ENCODE data around the gene PNMA8B. TPM values are rescaled to one million over a fixed set of nuclear protein-coding genes. Genes with fewer than 3 reads are reported as not detected.
A peak's percentile ranks its signal among the peaks of the same experiment; 100 is the strongest.
"Not testable (repeated sequence)": the region's sequence is repeated elsewhere in the genome, so short reads cannot be mapped to it uniquely, and the experiment has no call there.

The PNMA8B gene
- polyA plus RNA-seq, 1 experiment: 0.17 TPM

GRCh38 chr19:46497773-46498172 lies 2.1 kb upstream of the PNMA8B start:
- H3K27me3 ChIP-seq (ENCODE audit: control insufficient read depth, insufficient read depth, low read length): peaks cover 3% of the 10 kb centered on the region; the same call in 1 of the 2 replicates
- DNase-seq (ENCODE audit: low read depth): no peak
- ChIA-PET CTCF (interaction anchor here (1.4 to 1.5 kb wide), 2 partner anchors 14 to 18 kb away, joined by 4 to 5 read pairs; no protein-coding TSS in a partner anchor), POLR2A (no interaction called here)
- H3K36me3 ChIP-seq (ENCODE audit: control insufficient read depth, insufficient read depth, low read length): no peaks in the 10 kb centered on the region
- H3K4me3 ChIP-seq (ENCODE audit: low read depth, low read length): no peak overlapping the region
- TF ChIP-seq CTCF (IDR thresholded peaks at IDR 0.05; ENCODE audit: insufficient read depth, low read depth, low read length): no peak

- H3K27me3 ChIP-seq (ENCODE audit: control insufficient read depth, insufficient read depth, low read length); H3K4me3 ChIP-seq (ENCODE audit: low read depth, low read length); POLR2A ChIA-PET; DNase-seq (ENCODE audit: low read depth); H3K36me3 ChIP-seq (ENCODE audit: control insufficient read depth, insufficient read depth, low read length): not testable (repeated sequence)
- CTCF ChIA-PET: interaction anchor here (0.7 to 1.3 kb wide), 3 partner anchors 10 to 17 kb away, joined by 4 to 7 read pairs (median 5); no protein-coding TSS in a partner anchor
Measured at GRCh38 chr19:46496886-46497285, 1.2 kb upstream of the PNMA8B start.

- TF ChIP-seq CTCF (IDR thresholded peaks at IDR 0.05; ENCODE audit: insufficient read depth, low read depth, low read length): no peak
- CTCF ChIA-PET: interaction anchor here (0.7 to 1.3 kb wide), 5 partner anchors 9 to 100 kb away, joined by 3 to 7 read pairs (median 4); no protein-coding TSS in a partner anchor
- no peaks in the 10 kb centered on the region for H3K36me3 ChIP-seq (ENCODE audit: control insufficient read depth, insufficient read depth, low read length)
Measured at GRCh38 chr19:46496304-46496703, 637 bp upstream of the PNMA8B start.

GRCh38 chr19:46494941-46495785 lies 504 bp downstream of the PNMA8B start:
- POLR2A ChIA-PET: no interaction called here

More at GRCh38 chr19:46496304-46496703, 637 bp upstream of the PNMA8B start:
- Histone ChIP-seq H3K4me3 (ENCODE audit: low read depth, low read length) (no peak overlapping the region), H3K27me3 (ENCODE audit: control insufficient read depth, insufficient read depth, low read length) (peaks cover 9% of the 10 kb centered on the region)
- DNase-seq (ENCODE audit: low read depth): no peak
- POLR2A ChIA-PET: no interaction called here

GRCh38 chr19:46494146-46494940 lies 1.3 kb downstream of the PNMA8B start:
- Histone ChIP-seq H3K27me3 (ENCODE audit: control insufficient read depth, insufficient read depth, low read length) (peaks cover 12% of the 10 kb centered on the region), H3K4me3 (ENCODE audit: low read depth, low read length) (no peak overlapping the region), H3K36me3 (ENCODE audit: control insufficient read depth, insufficient read depth, low read length) (no peaks in the 10 kb centered on the region)
- ChIA-PET CTCF (no interaction called here), POLR2A (no interaction called here)
- DNase-seq (ENCODE audit: low read depth): no peak
- TF ChIP-seq CTCF (IDR thresholded peaks at IDR 0.05; ENCODE audit: insufficient read depth, low read depth, low read length): no peak

More at GRCh38 chr19:46494941-46495785, 504 bp downstream of the PNMA8B start:
- DNase-seq (ENCODE audit: low read depth): no peak
- Histone ChIP-seq H3K36me3 (ENCODE audit: control insufficient read depth, insufficient read depth, low read length) (no peaks in the 10 kb centered on the region), H3K4me3 (ENCODE audit: low read depth, low read length) (peak overlapping the region; percentile 33), H3K27me3 (ENCODE audit: control insufficient read depth, insufficient read depth, low read length) (peaks cover 12% of the 10 kb centered on the region)
- CTCF ChIA-PET: interaction anchor here (1.0 to 1.3 kb wide), 2 partner anchors 48 to 99 kb away, joined by 3 to 4 read pairs; no protein-coding TSS in a partner anchor
- TF ChIP-seq CTCF (IDR thresholded peaks at IDR 0.05; ENCODE audit: insufficient read depth, low read depth, low read length): no peak
